H1 (cell line): ENCODE measurements around the gene CELSR3. TPM values are rescaled to one million over a fixed set of nuclear protein-coding genes. Genes with fewer than 3 reads are reported as not detected.

ENCODE experiments used
- BACH1 ChIP-seq: IDR thresholded peaks from 2 replicates; pipeline ENCODE4 v1.6.1; 2012; ENCODE audit warnings: low read length, improper control_type of control experiment
- BRCA1 ChIP-seq: IDR thresholded peaks from 2 replicates; pipeline ENCODE4 v1.6.1; 2012; ENCODE audit warnings: low read depth, low read length, improper control_type of control experiment
- CEBPB ChIP-seq: IDR thresholded peaks from 2 replicates; pipeline ENCODE4 v1.6.1; 2012; ENCODE audit warnings: low read depth, low read length
- CTBP2 ChIP-seq: IDR thresholded peaks from 2 replicates; pipeline ENCODE4 v1.7.0; 2011; ENCODE audit warnings: borderline replicate concordance, mild to moderate bottlenecking, moderate library complexity, mixed read lengths, low read length; ENCODE audit not compliant: insufficient read depth, insufficient read length
- EP300 ChIP-seq, 2 experiments: IDR thresholded peaks; 1 replicate in 1 of 2; 2 replicates in 1 of 2; pipeline ENCODE4 v1.6.1; 2011 to 2012; ENCODE audit warnings: low read depth in 2 of 2, low read length in 2 of 2, mild to moderate bottlenecking in 2 of 2, borderline replicate concordance in 1 of 2, inconsistent platforms in 1 of 2, moderate library complexity in 1 of 2
- GTF2F1 ChIP-seq: IDR thresholded peaks from 2 replicates; pipeline ENCODE4 v1.6.1; 2012; ENCODE audit warnings: low read depth, low read length, improper control_type of control experiment, borderline replicate concordance
- JUN ChIP-seq: IDR thresholded peaks from 2 replicates; pipeline ENCODE4 v1.6.1; 2011; ENCODE audit warnings: low read depth, mild to moderate bottlenecking, improper control_type of control experiment, low read length
- JUND ChIP-seq: IDR thresholded peaks from 2 replicates; pipeline ENCODE4 v1.6.1; 2011; ENCODE audit warnings: mild to moderate bottlenecking, improper control_type of control experiment, low read length
- KDM4A ChIP-seq: IDR thresholded peaks from one replicate; pipeline ENCODE4 v1.7.1; 2012; ENCODE audit warnings: low read depth, mild to moderate bottlenecking, moderate library complexity, low read length, inconsistent platforms; ENCODE audit not compliant: severe bottlenecking
- KDM5A ChIP-seq: fragments of 200-600 bp; IDR thresholded peaks from 2 replicates; pipeline ENCODE4 v1.7.1; 2012; ENCODE audit warnings: mild to moderate bottlenecking, low read length, inconsistent platforms, mixed read lengths
- PHF8 ChIP-seq: fragments of 200-600 bp; sonication (generic); conservative IDR thresholded peaks from 2 replicates; pipeline ENCODE4 v1.7.1; 2012; ENCODE audit warnings: low read depth, mild to moderate bottlenecking, inconsistent platforms, low read length, moderate library complexity
- RFX5 ChIP-seq: IDR thresholded peaks from 2 replicates; pipeline ENCODE4 v1.6.1; 2011; ENCODE audit warnings: low read depth, low read length, improper control_type of control experiment, borderline replicate concordance
- SIN3A ChIP-seq, 2 experiments: IDR thresholded peaks in 1 of 2; conservative IDR thresholded peaks in 1 of 2; 2 replicates each; pipeline ENCODE4 v1.6.1; 2011 to 2012; ENCODE audit warnings: low read length in 2 of 2, improper control_type of control experiment in 1 of 2, low read depth in 1 of 2, mild to moderate bottlenecking in 1 of 2
- SIRT6 ChIP-seq: IDR thresholded peaks from one replicate; pipeline ENCODE4 v1.7.1; 2012; ENCODE audit warnings: low read length, inconsistent platforms
- SP1 ChIP-seq: IDR thresholded peaks from 2 replicates; pipeline ENCODE4 v1.6.1; 2011; ENCODE audit warnings: low read depth, low read length
- SP2 ChIP-seq: IDR thresholded peaks from 2 replicates; pipeline ENCODE4 v1.6.1; 2012; ENCODE audit warnings: mild to moderate bottlenecking, low read length, inconsistent platforms
- SP4 ChIP-seq: IDR thresholded peaks from 2 replicates; pipeline ENCODE4 v1.6.1; 2012; ENCODE audit warnings: low read length, inconsistent platforms
- TBP ChIP-seq: IDR thresholded peaks from 2 replicates; pipeline ENCODE4 v1.6.1; 2011; ENCODE audit warnings: low read depth, low read length, improper control_type of control experiment
- YY1 ChIP-seq: IDR thresholded peaks from 2 replicates; pipeline ENCODE4 v1.6.1; 2011; ENCODE audit warnings: low read depth, mild to moderate bottlenecking, low read length
- polyA plus RNA-seq, 7 experiments: library from polyadenylated mRNA; depleted of rRNA in 3 of 7; stranded (reverse) in 5 of 7; unstranded in 2 of 7; fragments of >200 nt in 5 of 7; fragments of 200-250 nt in 2 of 7; gene quantifications; 1 replicate in 5 of 7; 2 replicates in 1 of 7; 4 replicates in 1 of 7; pipeline versions ENCODE4 v1.2.1 to v1.2.3, GENCODE V29; 2011 to 2013; ENCODE audit warnings: missing spikeins in 2 of 7, mixed read lengths in 2 of 7
- total RNA-seq: library from RNA; stranded (reverse); fragmentation: NEBNext Ultra II Directional; extraction: Animal tissue kit (Norgen Biotek cat#: 25700); gene quantifications from 2 replicates; pipeline ENCODE4 v1.2.1, GENCODE V29; 2021
- TF ChIP-seq, protein P1 (sequence below), 3 experiments: IDR thresholded peaks; 1 replicate in 2 of 3; 2 replicates in 1 of 3; pipeline versions ENCODE4 v1.5.1 to v1.6.1; 2011; ENCODE audit warnings: low read length in 3 of 3, mild to moderate bottlenecking in 3 of 3, inconsistent platforms in 2 of 3, low read depth in 1 of 3, moderate library complexity in 1 of 3; ENCODE audit not compliant: insufficient read depth in 1 of 3; ENCODE audit errors: control extremely low read depth in 1 of 3
- TF ChIP-seq, protein P2 (sequence below): IDR thresholded peaks from 2 replicates; pipeline ENCODE4 v1.6.1; 2012; ENCODE audit warnings: inconsistent platforms

The CELSR3 gene
- total and polyA plus RNA-seq, 2 of the 8 experiments (the other 6 are each of a cell fraction or from before 2014, with no cell fraction given): 11.6 to 29.5 TPM

DNA sequence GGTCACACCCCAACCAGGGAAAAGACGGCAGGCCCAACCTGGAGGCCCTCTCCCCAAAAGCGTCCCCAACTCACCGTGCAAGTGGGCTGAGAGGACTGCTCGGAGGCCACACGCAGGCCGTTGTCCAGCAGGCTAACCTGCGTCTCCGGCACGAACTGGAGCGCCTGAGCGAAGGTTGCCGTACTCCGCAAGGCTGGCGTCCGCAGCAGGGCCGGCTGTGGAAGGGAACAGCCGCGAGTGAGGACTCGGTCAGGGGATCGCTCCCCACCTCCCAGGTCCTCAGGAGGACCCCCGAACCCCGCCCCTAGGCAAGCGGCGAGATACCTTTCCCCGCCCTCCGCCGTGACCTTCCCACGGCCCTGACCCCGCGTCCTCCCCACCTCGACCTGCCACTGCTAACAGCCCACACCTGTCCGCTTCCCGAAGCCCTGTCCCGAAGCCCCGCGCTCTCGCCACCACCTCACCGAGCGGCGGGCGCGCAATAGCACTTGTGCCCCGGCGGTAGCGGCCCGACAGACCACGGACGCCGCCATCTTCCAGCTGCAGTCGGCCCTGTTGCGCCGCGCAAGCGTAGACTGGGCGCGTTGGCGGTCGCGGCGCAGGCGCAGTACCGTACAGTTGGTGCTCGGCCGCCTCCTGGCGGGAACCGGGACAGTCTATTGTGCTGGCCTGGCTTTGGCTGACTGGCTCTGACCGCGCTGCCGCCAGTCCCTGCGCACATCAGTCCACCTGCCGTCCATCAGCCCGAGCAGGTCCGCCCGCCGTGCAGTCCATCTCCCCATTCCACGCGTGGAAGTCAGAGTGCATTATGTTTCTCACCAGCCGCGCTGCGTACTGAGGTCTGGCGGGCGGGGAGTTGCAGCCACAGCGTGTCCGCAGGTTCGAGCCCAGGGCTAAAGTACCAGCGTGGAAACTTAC, 53.3 kb downstream of the CELSR3 start, which contains the start of gene UQCRC1 (continued):
- TF ChIP-seq, protein P1, sequence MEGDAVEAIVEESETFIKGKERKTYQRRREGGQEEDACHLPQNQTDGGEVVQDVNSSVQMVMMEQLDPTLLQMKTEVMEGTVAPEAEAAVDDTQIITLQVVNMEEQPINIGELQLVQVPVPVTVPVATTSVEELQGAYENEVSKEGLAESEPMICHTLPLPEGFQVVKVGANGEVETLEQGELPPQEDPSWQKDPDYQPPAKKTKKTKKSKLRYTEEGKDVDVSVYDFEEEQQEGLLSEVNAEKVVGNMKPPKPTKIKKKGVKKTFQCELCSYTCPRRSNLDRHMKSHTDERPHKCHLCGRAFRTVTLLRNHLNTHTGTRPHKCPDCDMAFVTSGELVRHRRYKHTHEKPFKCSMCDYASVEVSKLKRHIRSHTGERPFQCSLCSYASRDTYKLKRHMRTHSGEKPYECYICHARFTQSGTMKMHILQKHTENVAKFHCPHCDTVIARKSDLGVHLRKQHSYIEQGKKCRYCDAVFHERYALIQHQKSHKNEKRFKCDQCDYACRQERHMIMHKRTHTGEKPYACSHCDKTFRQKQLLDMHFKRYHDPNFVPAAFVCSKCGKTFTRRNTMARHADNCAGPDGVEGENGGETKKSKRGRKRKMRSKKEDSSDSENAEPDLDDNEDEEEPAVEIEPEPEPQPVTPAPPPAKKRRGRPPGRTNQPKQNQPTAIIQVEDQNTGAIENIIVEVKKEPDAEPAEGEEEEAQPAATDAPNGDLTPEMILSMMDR (IDR thresholded peaks at IDR 0.05; ENCODE audit: control extremely low read depth in 1 of 3, insufficient read depth in 1 of 3, low read depth in 1 of 3, low read length in 3 of 3): peak; percentile 64 to 74 (median 71)
- TF ChIP-seq YY1 (peak; percentile 96), JUN (no peak), SIN3A (conservative IDR thresholded peaks at IDR 0.05 in 1 of 2, IDR thresholded peaks at IDR 0.05 in 1 of 2; ENCODE audit: low read depth in 1 of 2, low read length in 2 of 2) (0 out of 4 replicates have a peak, but pooled peaks have one; percentile 44 to 54), CTBP2 (no peak), JUND (no peak), EP300 (IDR thresholded peaks at IDR 0.05; ENCODE audit: borderline replicate concordance in 1 of 2, low read depth in 2 of 2, low read length in 2 of 2) (no peak), BRCA1 (no peak), BACH1 (peak; percentile 69; the same call in 1 of the 2 replicates), TBP (peak; percentile 87), SP2 (no peak), CEBPB (no peak), KDM5A (peak; percentile 89), PHF8 (peak; percentile 94), KDM4A (peak; percentile 80), SP4 (no peak), SP1 (no peak), GTF2F1 (no peak), RFX5 (no peak), SIRT6 (no peak)
- TF ChIP-seq, protein P2, sequence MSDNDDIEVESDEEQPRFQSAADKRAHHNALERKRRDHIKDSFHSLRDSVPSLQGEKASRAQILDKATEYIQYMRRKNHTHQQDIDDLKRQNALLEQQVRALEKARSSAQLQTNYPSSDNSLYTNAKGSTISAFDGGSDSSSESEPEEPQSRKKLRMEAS: peak; percentile 77
